GM18858 (cell line): ENCODE results near the gene PTGDR.

Experiments used
- ATAC-seq: cut with Tn5 transposase; IDR thresholded peaks from one replicate; pipeline ENCODE4 v1.9.1; 2021; ENCODE audit not compliant: unreplicated experiment

Gene PTGDR, protein sequence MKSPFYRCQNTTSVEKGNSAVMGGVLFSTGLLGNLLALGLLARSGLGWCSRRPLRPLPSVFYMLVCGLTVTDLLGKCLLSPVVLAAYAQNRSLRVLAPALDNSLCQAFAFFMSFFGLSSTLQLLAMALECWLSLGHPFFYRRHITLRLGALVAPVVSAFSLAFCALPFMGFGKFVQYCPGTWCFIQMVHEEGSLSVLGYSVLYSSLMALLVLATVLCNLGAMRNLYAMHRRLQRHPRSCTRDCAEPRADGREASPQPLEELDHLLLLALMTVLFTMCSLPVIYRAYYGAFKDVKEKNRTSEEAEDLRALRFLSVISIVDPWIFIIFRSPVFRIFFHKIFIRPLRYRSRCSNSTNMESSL

GRCh38 chr14:52267501-52268278, at the start of gene PTGDR:
Gene PTGDR (plus strand): TSS chr14:52267698. CDS start chr14:52267815, 117 bp downstream.
- ATAC-seq, result no peak

GRCh38 chr14:52219488-52220084, 47.9 kb upstream of the PTGDR start:
- no peak for ATAC-seq

- ATAC-seq, result no peak
Observed at GRCh38 chr14:52220924-52221811, 46.3 kb upstream of the PTGDR start.

GRCh38 chr14:52222901-52223300, 44.6 kb upstream of the PTGDR start:
- no peak for ATAC-seq

GRCh38 chr14:52227619-52228222, 39.8 kb upstream of the PTGDR start:
- no peak for ATAC-seq

- no peak for ATAC-seq
Observed at GRCh38 chr14:52233693-52234092, 33.8 kb upstream of the PTGDR start.

DNA sequence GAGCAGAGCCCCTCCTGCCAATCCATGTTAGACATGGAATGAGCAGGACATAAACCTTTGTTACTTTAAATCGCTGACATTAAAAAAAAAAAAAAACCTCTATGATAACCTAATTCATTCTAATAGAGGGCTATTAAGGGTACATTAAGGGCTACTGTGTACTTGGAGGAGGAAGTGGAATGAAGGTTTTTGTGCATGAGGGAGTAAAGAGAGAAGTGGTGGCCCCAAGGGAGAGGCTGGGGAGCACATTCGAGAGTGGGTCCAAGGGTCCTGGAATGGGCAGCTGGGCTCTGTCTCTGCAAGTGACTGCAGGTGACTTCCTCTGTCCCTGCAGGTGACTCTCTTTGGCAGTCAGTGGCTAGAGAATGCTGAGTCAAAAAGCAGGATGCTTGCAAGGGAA, 32.1 kb upstream of the PTGDR start:
- ATAC-seq, result no peak

DNA sequence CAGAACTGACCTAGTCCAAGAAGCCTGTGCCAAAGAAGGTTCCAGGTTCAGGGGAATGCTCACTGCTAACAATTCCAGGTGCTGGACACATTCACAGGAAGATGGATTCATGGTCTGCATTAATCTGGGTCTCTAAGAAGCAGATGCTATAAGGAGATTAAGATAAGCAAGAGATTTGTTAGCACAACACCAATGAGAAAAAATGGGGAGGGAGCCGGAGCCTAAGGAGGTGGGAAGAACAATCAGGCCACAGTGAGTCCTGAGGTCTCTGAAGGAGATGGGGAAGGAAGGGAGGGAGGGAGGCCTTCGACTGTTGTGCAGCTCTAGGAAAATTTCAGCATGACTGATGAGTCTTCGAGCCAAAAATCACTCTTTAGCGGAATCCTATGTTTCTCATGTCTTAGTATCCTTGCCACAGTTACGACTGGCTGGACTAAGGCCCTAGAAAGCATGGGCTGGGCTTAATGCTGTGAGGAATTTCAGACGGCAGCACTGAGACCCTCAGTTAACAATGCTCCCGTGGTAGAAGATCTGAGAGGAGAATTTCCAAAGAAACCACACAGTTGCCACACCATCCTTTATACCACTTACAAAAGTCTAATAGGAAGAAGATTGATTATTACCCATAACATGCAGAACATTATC, 31.5 kb upstream of the PTGDR start:
- no peak for ATAC-seq

DNA sequence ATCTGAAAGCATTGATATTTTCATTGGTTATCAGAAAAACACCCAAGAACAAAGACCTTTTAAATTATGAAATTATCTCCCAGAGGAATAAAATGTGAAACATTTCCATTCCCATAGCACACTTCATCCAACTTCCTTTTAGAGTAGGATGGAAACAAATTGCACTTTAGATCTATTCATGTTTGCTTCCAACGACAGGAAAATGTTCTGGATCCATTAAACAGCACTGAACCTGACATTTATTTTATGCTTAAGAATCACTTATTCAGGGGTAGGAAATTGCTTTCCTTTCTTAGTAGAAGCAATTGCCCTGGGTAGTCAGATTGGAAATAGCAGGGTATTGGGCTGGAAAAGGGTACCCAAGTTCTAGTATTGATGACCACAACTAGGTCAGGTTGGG, 28.8 kb upstream of the PTGDR start:
- no peak for ATAC-seq

DNA sequence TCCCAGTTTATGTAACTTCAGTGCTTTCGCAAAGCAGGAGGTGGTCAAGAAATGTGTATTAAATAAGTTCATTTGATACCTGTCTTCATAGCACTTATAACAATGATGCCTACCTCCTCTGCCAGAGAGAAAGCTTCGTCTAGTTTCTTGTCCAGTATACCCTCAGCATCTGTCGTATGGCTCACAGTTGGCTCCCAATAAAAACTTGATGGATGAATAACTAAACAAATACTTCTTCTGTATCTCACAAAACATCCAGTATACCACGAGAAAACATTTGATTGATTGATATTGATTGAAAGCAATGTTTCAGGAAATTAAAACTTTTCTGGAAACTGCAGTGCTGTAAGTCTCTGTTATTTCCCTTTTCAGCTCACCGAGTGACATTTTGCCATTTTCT, 26.9 kb upstream of the PTGDR start:
- no peak for ATAC-seq

DNA sequence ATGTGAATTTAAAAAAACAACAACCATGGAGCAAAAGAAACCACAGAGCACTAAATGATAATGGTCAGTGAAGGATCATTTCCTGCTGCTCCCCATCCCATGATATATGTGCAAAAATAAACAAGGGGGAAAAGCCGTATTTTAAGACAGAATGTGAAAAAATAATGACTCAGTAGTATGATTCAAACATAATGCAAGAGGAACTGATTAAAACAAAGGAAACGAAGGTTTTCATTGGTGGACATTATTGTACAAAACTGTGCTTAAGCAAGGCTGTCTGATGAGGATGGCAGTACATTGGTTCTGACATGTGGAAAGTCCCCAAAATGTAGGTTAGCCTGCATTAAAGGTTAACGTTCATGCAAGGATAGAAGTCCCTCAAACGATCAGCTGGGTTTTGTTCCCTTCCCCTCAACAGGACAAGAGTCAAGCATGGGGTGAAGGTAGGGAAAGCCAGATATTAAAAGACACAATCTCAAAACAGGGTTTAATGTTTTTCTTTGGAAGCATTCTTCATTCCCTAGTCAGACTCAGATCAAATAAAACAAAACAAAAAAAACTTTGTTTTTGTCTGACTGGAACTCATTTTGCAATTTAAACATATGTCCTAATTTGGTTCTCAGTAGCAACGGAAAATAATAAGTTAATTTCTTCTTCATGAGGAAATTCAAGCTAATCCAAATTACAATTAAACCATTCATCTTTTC, 26.3 kb upstream of the PTGDR start:
- no peak for ATAC-seq

DNA sequence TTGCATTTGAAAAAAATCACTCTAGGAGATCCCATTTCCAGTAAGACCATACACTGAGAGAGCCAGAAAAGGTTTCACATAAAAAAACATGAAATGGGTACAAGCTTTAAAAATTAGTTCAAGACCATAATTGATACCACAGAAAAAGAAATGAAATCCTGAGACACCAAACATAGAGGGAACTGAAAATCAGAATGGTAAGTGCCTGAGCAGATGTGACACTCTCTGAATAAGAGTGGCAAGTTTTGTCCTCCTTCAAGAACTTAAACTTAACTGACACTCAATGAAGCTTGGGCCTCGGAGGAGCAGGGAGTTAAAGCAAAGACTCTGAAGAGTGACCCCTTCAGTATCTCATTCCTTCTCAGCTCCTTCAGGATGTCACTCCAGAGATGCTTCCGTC, 23.2 kb upstream of the PTGDR start:
- peak; percentile 78 for ATAC-seq

GRCh38 chr14:52244997-52245396, 22.5 kb upstream of the PTGDR start:
- ATAC-seq, result peak; percentile 54

- no peak for ATAC-seq
Observed at GRCh38 chr14:52248057-52248456, 19.4 kb upstream of the PTGDR start.

DNA sequence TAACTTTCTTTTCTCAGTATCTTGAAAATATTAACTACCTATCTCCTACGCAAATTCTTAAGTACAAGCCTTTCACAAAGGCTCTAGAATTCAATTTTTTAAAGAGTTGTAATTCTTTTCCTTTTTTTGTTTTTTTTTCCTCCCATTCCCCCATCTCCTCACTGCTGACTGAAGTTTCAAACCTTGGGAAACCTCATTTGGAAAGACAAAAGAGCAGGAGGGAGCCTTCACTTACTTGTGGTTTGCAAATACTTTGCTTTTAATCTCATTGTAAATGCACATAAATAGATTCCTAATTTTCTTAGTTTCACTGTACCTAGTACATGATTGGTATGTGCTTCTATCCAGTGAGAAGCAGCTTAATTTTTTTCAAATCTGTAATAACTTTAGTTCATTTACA, 15.8 kb upstream of the PTGDR start:
- ATAC-seq, result no peak

- no peak for ATAC-seq
Observed at GRCh38 chr14:52253503-52253902, 14.0 kb upstream of the PTGDR start.

DNA sequence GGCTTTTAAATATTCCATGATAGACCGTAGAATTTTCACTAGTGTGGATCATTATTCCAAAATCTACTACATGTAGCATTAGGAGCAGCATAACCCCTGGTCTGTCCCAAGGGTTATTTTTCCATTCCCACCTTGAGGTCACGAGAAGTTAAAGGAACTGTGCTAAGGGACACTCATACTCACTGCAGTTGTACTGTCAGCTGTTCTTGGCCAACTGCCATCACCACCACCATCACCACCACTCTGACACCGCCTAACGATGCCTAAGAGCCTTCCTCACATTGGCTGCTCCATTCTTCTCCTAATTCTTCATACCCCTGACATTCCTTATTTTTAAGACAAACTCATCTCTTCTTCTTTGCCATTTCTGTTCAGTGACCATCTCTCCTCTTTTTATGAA, 13.4 kb upstream of the PTGDR start:
- ATAC-seq, result no peak

DNA sequence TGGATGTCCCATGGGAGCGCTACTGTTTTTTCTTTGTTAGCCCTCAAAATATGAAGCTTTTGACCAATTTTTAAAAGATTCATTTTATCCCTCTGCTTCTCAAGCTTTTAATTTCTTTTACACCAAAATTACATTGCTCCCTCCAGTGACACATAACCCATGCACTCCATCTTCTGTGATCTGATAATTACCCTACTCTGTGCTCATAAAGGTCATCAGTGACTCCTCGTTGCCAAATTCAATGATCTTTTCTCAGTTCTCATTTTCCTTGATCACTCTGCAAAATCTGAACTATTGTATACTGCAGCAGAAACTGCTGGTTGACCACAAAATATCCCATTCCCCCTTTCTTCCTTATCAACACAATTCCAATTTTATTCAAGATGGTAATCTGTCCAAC, 8.7 kb upstream of the PTGDR start:
- ATAC-seq, result no peak

GRCh38 chr14:52259434-52259833, 8.1 kb upstream of the PTGDR start:
- no peak for ATAC-seq

DNA sequence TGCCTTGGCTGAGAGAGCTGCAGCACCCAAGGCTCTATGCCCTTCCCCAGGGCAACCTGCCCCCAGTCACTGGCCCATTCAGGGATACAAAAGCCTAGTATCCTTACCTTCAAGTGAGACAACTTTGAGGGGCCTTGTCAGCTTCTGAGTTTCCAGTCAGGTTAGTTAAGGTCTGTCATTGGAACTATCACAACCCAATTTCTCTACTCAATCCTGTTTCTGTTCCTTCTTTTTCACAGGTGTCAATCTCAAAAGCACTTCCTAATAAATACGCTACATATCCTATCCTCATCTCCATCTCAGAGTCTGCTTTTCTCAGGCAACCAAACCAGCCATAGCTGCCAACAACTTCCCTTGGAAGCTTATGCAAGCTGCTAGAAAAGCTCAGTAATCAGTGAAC, 4.9 kb upstream of the PTGDR start:
- no peak for ATAC-seq
